Right renal cortex interstitium (tissue), 3 donors: ENCODE measurements around the gene IMPDH2. TPM values are rescaled to one million over a fixed set of nuclear protein-coding genes. Genes with fewer than 3 reads are reported as not detected.

Source experiments
- DNase-seq, 3 donors: peaks; one replicate each; pipeline ENCODE4 v3.0.0-alpha.2; 2013; ENCODE audit warnings: low read depth in 3 of 3, low spot score in 2 of 3
- polyA plus RNA-seq, 3 donors: library from polyadenylated mRNA; unstranded; fragments of 120-200 nt; gene quantifications; one replicate each; pipeline ENCODE4 v1.2.1, GENCODE V29; 2013; ENCODE audit not compliant: insufficient read length in 3 of 3

Gene IMPDH2
- polyA plus RNA-seq, 3 donors = 217 to 226 (median 221) TPM

DNA sequence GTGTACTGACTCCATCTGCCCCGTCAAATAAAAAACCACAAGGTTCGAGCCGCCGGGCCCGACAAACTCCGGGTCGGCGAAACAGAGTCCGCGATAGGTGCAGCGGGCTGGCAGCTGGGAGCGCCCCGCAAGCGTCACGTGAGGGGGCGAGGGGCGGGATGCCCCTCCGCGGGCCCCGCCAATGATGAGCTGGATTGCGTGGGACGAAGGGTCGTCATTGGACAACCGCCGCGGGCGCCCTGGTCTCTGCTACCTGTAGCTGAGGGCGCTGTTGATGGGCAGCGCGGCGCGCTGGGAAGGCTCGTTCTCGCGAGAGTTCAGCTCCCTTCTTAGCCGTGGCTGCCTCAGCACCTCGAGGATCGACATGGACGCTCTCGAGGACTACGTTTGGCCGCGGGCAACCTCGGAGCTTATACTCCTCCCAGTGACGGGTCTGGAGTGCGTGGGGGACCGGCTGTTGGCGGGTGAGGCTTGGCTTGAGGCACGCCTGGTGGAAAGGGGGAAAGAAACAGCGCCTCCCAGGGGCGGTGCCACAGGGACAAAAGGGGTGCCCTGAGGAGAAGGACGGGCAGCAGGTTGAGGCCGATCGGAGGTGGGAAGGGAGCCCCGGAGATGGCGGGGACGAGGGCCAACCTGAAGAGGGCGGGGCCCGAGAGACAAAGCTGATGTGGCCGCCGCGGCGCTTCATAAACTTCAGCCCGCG, 22.0 kb downstream of the IMPDH2 start, which contains the start of gene WDR6:
WDR6 (plus strand) TSS at position 324 of the 703 bp plus-strand sequence; CDS start at position 365, 41 bp downstream.
- DNase-seq = peak; percentile 87 to 93 (median 91)

DNA sequence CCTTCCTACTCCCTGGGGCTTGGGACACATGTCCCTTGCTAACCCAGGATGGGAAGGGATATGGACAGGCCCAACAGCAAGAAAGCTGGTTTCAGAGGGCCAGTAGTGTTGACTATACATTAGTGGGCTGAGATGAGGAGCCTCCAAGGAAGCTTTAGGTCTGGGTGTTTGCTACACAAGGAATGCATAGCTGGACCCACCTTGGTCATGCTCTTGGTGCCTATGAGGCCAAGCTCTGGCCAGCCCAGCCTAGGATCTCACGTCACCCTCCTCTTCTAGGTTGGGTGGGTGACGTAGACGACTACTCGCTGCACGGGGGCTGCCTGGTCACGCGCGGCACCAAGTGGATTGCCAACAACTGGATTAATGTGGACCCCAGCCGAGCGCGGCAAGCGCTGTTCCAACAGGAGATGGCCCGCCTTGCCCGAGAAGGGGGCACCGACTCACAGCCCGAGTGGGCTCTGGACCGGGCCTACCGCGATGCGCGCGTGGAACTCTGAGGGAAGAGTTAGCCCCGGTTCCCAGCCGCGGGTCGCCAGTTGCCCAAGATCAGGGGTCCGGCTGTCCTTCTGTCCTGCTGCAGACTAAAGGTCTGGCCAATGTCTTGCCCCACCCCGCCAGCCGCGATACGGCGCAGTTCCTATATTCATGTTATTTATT, 22.7 kb downstream of the IMPDH2 start:
- no peak for DNase-seq

DNA sequence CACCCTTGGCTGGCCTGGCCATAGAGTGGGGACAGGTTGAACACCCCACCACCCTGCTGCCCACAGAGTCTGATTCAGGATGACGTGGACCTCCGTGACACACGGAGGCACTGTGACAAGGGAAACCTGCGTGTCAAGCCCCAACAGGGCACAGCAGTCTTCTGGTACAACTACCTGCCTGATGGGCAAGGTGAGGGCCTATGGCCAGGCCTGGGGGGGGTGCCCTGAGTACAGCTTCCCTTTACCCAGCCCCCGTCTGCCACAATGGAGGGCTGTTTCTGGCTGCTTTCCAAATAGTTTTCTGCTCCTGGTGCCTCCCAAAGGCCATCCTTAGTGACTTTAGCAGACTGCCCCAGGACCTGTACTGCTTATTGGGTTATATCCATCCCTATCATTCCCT, 23.2 kb downstream of the IMPDH2 start:
- DNase-seq = no peak

DNA sequence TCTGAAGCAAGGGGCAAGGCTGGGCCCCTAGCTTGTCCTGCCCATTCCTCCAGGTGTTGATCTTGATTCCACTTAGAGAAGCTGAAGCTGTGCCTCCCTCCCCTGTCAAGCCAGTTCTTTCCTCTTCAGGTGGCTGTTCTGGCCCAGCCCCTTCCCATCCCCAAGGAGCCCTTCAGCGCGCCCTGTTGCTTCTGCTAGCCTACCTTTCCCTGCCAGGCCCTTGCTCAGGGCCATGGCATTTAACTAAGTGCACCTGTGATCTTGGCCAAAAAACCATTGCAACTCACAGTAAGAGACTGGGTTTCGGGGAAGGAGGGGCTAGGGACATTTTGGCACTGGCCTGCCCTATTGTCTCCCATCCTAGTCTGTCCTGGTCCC, 23.9 kb downstream of the IMPDH2 start:
- DNase-seq = no peak

DNA sequence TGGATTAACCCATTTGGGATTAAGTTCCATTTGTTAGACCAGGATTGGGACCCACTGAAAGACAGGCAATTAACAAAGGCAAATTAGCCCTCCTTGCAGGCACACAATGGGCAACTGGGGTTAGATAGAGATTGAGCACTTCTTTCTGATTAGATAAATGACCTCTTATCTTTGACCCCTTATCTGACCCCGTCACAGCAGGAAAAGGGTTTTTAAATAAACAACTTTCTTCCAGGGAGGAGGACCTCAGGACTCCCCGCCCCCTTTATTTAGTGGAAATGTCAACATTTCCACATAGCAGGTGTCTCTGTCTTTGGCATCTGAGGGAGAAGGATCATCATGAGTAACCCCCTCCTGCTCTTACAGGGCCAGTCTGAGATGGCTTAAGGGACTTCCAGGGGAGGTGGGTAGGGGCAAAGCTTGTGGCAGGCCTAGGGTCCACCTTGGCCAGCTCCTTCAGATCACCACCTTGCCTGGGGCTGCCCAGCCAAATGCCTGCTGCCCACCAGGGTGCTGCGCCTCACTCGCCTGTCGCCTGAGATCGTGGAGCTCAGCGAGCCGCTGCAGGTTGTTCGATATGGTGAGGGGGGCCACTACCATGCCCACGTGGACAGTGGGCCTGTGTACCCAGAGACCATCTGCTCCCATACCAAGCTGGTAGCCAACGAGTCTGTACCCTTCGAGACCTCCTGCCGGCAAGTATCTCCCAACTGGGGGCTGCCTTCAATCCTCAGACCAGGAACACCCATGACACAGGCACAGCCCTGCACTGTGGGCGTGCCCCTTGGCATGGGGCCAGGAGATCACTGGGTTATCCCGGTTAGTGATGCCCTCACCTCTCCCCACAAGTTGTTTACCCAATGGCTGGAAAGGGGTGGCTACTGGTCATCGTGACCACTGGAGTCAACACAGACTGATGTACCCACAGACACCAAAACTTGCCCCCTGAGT, 24.6 kb downstream of the IMPDH2 start:
- no peak for DNase-seq

DNA sequence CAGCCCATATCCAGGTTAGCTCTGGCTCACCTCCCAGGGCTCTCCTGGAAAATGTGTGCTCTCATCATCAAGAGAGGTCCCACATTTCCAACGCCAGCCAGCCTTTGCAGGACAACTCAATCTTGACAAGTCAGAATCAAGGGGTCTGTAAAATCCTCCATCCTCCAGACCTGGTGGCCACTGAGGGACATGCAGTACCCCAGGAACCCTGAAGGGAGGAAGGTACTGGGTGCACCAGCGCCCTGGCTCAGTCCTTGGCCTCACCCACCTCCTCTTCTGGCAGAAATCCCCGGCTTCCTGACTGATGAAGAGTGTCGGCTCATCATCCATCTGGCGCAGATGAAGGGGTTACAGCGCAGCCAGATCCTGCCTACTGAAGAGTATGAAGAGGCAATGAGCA, 28.0 kb downstream of the IMPDH2 start:
- DNase-seq = no peak

DNA sequence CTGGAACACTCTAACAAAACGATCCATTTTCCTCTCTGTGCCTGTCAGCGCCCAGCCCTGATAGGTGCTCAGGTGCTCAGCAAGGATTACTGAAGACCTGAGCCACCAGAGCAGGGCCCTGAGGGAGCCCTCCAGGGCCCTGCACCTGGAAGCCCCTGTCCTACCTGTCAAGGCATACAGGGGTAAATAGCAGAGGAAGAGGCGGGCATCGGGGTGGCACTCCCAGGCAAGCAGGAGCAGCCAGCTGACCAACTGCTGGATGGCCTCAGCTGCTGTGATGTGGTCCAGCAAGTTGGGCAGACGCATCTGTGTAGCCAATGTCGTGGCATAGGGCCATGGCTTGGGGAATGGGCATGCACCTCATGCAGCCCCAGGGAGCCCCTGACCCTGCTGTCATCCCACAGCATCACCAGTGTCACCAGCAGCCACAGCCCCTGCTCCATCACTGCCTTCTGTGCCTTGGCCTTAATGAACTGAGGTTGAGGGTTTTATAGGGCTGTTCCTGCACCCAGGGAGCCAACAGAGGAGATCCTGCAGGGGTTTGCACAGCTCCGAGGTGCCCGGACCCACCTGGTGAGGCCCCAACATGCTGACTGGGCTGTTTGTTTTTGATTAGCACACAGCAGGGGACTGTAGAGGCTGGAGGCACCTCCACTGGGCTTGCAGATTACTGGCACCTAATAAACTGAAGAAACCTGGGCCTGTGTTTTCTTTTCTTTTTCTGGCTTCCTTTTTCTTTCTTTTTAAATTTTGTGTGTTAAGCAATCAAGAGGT, 29.9 kb downstream of the IMPDH2 start:
- DNase-seq = no peak

DNA sequence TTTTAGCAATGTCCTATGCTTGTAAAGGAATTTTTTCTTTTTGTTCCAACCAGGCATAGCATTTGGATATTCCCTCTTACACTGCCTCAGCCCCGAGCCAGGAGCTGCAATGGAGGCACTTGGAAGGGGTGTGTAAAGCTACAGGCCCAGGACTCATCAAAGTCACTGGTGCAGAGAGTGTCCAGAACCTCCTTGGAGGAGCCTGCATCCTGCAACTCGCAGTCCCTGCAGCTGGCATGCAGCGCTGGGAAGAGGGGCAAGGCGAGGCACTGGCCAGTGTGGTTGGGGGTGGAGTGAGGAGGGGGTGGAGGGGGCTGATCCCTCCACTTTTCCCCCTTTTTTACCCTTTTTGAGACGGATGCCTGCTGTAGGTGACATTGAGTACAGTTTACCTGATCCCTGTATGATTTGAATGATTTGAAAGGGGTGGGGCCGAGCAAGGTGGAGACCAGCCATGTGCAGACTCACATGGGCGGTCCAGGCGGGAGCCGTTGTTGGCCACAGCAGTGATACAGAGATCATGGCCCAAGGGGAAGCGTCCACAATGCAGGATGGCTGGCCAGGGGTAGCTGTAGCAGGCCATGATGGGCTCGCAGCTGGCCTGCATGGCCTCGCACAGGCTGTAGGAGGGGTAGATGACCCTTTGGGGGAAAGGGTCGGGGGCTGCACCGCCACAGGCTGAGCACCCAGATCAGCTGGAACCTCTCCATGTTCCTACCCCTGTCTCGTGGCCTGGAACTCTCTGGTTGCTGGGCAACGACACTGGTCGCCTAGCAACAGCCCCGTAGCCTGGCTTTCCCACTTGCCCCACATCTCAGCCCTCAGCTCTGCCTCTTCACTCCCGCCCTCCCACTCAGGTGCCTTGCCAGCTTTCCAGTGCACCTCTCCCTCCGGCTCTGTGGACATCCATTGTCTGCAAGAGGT, 31.2 kb downstream of the IMPDH2 start:
- no peak for DNase-seq

DNA sequence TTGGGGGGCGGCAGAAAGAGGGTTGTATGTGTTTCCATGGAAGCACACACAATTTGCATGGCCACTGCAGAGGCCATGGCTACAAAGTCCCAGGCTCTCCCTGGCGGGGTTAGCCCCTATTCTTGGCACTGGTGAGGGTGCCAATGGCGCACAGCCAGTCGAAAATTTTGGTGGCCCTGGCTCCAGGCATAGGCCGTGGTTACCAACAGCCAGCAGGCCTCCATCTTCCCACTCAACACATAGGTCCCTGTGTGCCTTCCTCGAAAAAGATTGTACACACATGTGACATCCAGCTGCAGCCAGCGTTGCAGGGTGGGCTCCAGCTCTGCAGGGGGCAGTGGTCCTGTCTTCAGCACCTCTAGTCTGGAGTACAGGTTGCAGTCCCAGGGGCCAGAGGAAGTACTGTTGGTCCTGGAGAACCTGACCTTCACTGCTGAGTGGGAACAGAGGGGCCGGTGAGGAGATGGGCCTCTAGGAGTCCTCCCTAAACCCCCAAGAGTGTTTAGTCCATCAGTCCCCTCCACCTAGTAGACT, 32.0 kb downstream of the IMPDH2 start:
- no peak for DNase-seq

DNA sequence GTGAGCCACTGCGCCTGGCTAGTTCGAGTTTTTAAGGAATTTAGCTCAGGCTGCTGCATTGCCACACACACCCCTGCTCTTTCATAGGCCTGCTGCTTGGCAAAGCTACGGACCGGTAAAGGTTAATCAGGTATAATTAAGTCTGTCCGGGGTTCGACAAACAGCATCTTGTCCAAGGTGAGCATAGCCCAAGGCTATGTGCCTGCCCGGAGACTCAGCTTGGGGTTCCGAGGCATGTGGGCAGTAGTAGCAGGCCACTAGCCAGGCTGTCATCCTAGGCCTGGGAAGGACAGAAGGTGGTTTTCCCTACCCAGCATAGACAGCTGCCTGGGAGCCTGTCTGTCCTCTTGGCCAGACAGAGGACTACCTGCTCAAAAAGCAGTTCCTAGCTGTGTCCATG, 32.6 kb downstream of the IMPDH2 start:
- DNase-seq = no peak

DNA sequence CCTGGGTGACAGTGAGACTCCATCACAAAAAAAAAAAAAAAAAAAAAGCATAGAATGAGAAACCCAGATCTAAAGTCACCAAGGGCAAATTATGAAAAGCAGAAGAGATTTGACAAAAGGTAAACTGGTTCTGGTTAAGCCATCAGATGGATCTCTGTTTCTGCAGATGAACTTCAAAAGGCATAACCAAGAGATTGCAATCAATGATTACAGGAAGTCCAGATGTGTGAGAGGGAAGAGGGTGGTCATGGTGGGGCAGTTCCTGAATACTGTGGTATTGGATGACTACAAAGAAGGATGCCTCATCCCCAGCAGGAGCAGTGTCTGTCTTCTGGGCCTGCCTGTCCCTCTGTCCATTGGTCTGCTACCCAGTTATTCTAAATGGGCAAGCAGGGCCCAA, 35.4 kb downstream of the IMPDH2 start:
- no peak for DNase-seq

DNA sequence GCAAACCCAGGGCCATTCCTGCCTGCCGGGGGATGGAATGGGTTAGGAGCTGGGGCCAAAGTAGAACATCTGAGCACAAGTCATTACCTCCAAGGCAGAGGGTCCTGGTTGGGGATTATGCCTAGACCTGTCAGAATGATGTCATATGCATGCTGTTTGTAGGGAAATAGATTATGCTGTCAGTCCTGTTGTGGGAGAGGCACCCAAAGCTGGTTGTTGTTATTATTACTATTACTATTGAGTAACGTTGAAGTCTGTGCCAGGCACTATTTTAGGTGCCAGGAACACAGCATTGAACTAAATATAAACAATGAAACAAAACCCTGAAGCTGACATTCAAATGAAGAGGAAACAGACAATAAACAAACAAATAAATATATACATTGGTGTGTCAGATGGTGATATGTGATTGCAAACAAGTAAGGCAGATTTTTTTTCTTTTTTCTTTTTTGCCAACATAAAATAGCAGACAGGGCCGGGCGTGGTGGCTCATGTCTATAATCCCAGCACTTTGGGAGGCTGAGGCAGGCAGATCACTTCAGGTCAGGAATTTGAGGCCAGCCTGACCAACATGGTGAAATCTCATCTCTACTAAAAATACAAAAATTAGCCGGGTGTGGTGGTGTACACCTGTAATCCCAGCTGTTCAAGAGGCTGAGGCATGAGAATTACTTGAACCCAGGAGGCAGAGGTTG, 37.2 kb downstream of the IMPDH2 start:
- DNase-seq = no peak

DNA sequence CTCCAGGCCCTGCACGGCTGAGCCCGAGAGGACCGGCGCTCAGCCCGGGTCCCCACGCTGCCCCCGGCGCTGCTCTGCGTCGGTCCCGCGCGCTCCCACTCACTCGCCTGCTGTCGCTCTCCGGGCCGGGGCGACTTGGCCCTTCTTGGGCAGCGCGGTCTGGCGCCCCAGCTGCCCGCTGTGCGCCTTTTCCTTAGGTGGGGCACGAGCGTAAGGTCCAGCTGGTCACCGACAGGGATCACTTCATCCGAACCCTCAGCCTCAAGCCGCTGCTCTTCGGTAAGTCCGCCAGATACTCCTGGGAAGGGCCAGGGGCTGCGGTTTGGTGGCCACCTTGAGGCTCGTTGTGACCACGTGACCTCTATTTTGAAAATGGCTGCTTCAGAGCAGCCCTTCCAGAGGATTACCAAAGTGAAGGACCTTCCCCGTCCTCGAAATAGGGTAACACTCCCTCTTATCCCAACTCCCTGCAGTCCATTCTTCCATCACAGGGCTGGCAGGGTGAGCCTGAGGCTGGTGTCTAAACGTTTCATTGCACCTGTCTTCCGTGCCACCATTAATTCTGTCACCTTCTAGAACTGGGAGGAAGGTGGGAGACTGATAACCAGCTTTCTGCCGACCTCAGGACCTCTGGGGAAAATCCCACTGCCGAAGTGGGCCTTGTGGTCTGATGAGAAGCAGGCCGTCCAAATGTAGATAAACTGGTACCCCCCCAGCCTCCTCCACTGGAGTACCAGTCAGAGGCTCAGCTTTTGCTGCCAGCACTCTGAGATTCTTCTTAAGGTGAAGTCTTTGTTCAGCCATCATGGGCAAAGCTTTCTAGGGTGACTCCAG, 38.3 kb downstream of the IMPDH2 start:
- no peak for DNase-seq

DNA sequence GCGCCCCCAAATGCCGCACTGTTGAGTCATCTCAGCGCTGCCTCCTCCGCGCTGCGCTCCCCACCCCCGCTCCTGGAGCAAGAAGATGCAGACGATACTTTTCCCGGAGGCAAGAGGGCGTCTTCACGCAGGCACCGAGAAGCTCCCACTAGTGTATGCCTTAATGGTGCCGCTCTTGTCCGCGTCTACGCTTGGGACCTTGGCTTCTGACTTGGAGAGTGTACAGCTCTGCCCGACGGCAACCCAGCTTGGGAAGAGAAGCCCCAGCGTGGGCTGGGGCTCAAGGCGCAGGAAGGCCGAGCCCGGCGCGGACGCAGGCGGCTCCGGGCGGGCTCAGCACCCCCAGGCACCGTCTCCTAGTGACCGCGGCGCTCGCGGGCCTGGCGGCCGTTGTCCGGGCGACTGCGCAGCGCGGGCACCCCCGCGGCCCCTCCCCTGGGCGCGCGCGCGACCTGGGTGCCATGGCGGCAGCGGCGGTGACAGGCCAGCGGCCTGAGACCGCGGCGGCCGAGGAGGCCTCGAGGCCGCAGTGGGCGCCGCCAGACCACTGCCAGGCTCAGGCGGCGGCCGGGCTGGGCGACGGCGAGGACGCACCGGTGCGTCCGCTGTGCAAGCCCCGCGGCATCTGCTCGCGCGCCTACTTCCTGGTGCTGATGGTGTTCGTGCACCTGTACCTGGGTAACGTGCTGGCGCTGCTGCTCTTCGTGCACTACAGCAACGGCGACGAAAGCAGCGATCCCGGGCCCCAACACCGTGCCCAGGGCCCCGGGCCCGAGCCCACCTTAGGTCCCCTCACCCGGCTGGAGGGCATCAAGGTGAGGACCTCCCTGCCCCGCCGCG, 39.2 kb downstream of the IMPDH2 start, which contains the start of gene P4HTM:
P4HTM (plus strand) TSS at position 446 of the 840 bp plus-strand sequence; CDS start at position 462, 16 bp downstream.
- peak; percentile 80 for DNase-seq

DNA sequence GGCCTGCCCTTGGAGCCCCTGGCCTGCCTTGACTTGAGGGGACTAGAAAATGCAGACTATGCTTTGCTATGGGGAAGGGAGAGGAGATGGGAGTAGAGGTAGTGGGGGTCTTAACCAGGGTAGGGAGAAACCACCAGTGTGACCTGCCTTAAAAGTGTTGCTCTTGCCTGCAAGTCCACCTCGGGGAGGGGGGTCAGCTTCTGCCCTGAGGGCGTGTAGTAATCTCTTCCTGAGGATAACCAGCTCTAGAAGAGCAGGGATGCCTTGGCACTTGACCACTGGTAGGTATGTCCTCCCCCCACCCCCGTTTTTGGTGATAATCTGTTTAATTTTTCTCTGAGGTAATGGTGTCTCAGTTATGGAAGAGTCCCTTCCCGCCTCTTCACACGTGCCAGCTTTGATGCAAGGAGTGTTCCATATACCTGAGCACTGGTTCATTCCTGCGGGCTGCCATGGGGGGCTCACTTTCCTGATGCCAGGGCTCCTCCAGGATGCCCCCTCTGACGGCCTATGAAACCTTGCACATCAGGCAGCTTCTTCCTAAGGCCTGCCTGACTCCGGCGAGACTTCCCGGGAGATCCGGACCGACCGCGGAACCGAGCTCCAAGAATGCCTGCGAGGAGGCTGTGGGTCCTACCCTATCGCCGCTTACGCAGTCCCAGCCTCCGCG, 39.9 kb downstream of the IMPDH2 start:
- DNase-seq = no peak

DNA sequence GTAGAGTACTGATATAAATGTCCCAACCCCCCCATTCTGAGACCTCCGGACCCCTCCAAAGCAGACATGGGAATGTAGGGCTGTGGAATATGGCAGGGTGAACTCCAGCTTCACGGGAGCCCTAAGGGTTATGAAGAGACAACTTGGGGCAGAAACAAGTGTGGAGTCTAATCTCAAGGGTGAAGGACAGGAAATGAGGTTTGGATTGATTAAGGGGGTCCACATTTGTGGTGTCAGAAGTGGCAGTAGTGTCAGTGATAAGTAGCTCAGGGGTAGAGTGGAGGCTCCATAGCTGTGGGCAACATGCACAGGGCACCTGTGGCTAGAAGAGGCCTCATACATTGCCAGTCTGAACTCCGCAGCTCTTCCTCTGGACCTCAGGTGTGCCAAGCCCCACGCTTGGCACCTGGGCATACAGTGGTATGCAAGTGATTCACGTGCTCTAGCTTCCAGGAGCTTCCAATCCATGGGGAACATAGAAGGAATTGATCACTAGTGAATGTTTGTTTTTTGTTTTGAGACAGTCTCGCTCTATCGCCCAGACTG, 43.3 kb downstream of the IMPDH2 start:
- no peak for DNase-seq
